ENCODE data around the gene AFAP1. TPM values are rescaled to one million over a fixed set of nuclear protein-coding genes. Genes with fewer than 3 reads are reported as not detected.

AFAP1 gene
- total and polyA plus RNA-seq, 2 donors (not counting 3 experiments of a cell fraction or from before 2014, with no cell fraction given): 32.3 to 103 TPM

GRCh38 chr4:7828011-7828720 is 111.5 kb downstream of the AFAP1 start:
- no peak overlapping the region for H3K4me2 ChIP-seq (ENCODE audit: insufficient read depth, low read length)
- H3K9me1 ChIP-seq (replicated peaks; ENCODE audit: control insufficient read depth, extremely low read depth, insufficient read depth, low read length): no peaks in the 10 kb centered on the region
- no peak overlapping the region for H3K4me3 ChIP-seq (replicated peaks in 1 of 3; ENCODE audit: insufficient read depth in 1 of 3, low read depth in 1 of 3, low read length in 3 of 3)
- H3K36me3 ChIP-seq (ENCODE audit: control insufficient read depth in 2 of 2, extremely low read depth in 1 of 2, insufficient read depth in 2 of 2, low read length in 2 of 2): peaks cover 6 to 10% of the 10 kb centered on the region in 2 experiments
- POLR2A ChIA-PET: interaction anchor here (0.6 to 1.3 kb wide), 4 partner anchors 14 to 110 kb away, joined by 3 to 7 read pairs (median 4); no protein-coding TSS in a partner anchor
- peaks cover 74% of the 10 kb centered on the region for H3K4me1 ChIP-seq (ENCODE audit: control insufficient read depth, extremely low read depth, insufficient read depth, low read length)
- intact Hi-C loops (cut with micrococcal nuclease): loop anchor here (1.0 kb wide), 3 partner anchors 16 to 47 kb away; no protein-coding TSS in a partner anchor
- H3K27me3 ChIP-seq (ENCODE audit: control insufficient read depth in 2 of 2, insufficient read depth in 2 of 2, low read length in 2 of 2): no peaks in the 10 kb centered on the region
- H2AFZ ChIP-seq (ENCODE audit: low read depth, low read length): no peak overlapping the region
- BruUV-seq (replicated peaks): TSS peak; percentile 12
- peaks cover 69% of the 10 kb centered on the region for H3K79me2 ChIP-seq (ENCODE audit: control insufficient read depth, insufficient read depth, low read length)
- FAIRE-seq (peak; percentile 78), DNase-seq (ENCODE audit: low read depth, low spot score) (peak; percentile 96)
- H4K20me1 ChIP-seq (replicated peaks; ENCODE audit: control insufficient read depth, extremely low read depth, insufficient read depth, low read length): no peaks in the 10 kb centered on the region
- CTCF ChIA-PET: interaction anchor here (0.8 to 2.6 kb wide), 11 partner anchors 9 to 43 kb away, joined by 3 to 18 read pairs (median 5); no protein-coding TSS in a partner anchor
- H3K9me3 ChIP-seq (replicated peaks; ENCODE audit: control insufficient read depth, insufficient read depth, low read length): no peaks in the 10 kb centered on the region
- H3K9ac ChIP-seq (replicated peaks; ENCODE audit: extremely low read depth, insufficient read depth, low read length): peak overlapping the region; percentile 78
- dilution Hi-C loops (cut with MboI; ENCODE audit: extremely low pct_ligation_motif_present, low sequenced_read_pairs): no loop called here
- TF ChIP-seq POLR2A (IDR thresholded peaks at IDR 0.05; ENCODE audit: low read depth, low read length): no peak
- TF ChIP-seq JUN (IDR thresholded peaks at IDR 0.05; ENCODE audit: borderline replicate concordance, insufficient read depth, insufficient read length, low read depth): peak; percentile 68
- TF ChIP-seq GATA2 (IDR thresholded peaks at IDR 0.05; ENCODE audit: insufficient read depth, insufficient read length, low read depth, low read length): no peak
- peak; percentile 42 for TF ChIP-seq FOS (IDR thresholded peaks at IDR 0.05; ENCODE audit: borderline replicate concordance, insufficient read depth, low read length)
- TF ChIP-seq MYC (IDR thresholded peaks at IDR 0.05; ENCODE audit: low read depth, low read length): no peak
- TF ChIP-seq EZH2 (IDR thresholded peaks at IDR 0.05; ENCODE audit: borderline replicate concordance, low read depth, low read length, severe bottlenecking): no peak
- TF ChIP-seq POLR2AphosphoS5 (IDR thresholded peaks at IDR 0.05; ENCODE audit: insufficient read depth, low read depth, low read length): peak; percentile 48
- peak; percentile 50 for TF ChIP-seq MAX (IDR thresholded peaks at IDR 0.05; ENCODE audit: insufficient read depth, insufficient read length)
- TF ChIP-seq CTCF (IDR thresholded peaks at IDR 0.05; ENCODE audit: extremely low read depth in 1 of 2, insufficient read depth in 1 of 2, low read depth in 1 of 2, low read length in 2 of 2): no peak
- peak overlapping the region; percentile 88 for H3K27ac ChIP-seq (ENCODE audit: insufficient read depth, low read depth, low read length)
